Glutamatergic neuron (in vitro differentiated cells): ENCODE results near the gene HOXD9. TPM values are rescaled to one million over a fixed set of nuclear protein-coding genes. Genes with fewer than 3 reads are reported as not detected.

Experiments
- DNase-seq: peaks from one replicate; pipeline ENCODE4 v3.0.0; 2022
- H3K27ac Mint-ChIP-seq: one replicate; pipeline ENCODE4 v1.8.0; 2020; ENCODE audit warnings: mild to moderate bottlenecking, mixed read lengths, inconsistent platforms; ENCODE audit not compliant: unreplicated experiment
- H3K27me3 Mint-ChIP-seq: one replicate; pipeline ENCODE4 v1.8.0; 2020; ENCODE audit warnings: mild to moderate bottlenecking, moderate library complexity, mixed read lengths, inconsistent platforms; ENCODE audit not compliant: unreplicated experiment
- H3K36me3 Mint-ChIP-seq: one replicate; pipeline ENCODE4 v1.8.0; 2020; ENCODE audit warnings: mild to moderate bottlenecking, mixed read lengths, inconsistent platforms; ENCODE audit not compliant: unreplicated experiment
- H3K4me1 Mint-ChIP-seq: one replicate; pipeline ENCODE4 v1.8.0; 2020; ENCODE audit warnings: mild to moderate bottlenecking, low read depth, mixed read lengths, inconsistent platforms; ENCODE audit not compliant: unreplicated experiment
- H3K4me3 Mint-ChIP-seq: one replicate; pipeline ENCODE4 v1.8.0; 2020; ENCODE audit warnings: mild to moderate bottlenecking, mixed read lengths, inconsistent platforms; ENCODE audit not compliant: unreplicated experiment
- H3K9me3 Mint-ChIP-seq: one replicate; pipeline ENCODE4 v1.8.0; 2020; ENCODE audit warnings: mild to moderate bottlenecking, moderate library complexity, mixed read lengths, inconsistent platforms; ENCODE audit not compliant: unreplicated experiment
- CTCF ChIP-seq: fragments of 200-600 bp; sonication (generic); IDR thresholded peaks from one replicate; pipeline ENCODE4 v1.5.0; 2021; ENCODE audit not compliant: partially characterized antibody, unreplicated experiment
- total RNA-seq: library from RNA; stranded (reverse); fragmentation: NEBNext Ultra II Directional; extraction: Animal tissue kit (Norgen Biotek cat#: 25700); gene quantifications from one replicate; pipeline ENCODE4 v1.2.1, GENCODE V29; 2021; ENCODE audit not compliant: unreplicated experiment

Gene HOXD9
- total RNA-seq, 1 donor from 2014 or later: 0.44 TPM

- H3K4me1 Mint-ChIP-seq: peaks cover 25% of the 10 kb centered on the region
- peak; percentile 94 for DNase-seq
- H3K27ac Mint-ChIP-seq: no peak overlapping the region
- H3K27me3 Mint-ChIP-seq: peaks cover 42% of the 10 kb centered on the region
- H3K9me3 Mint-ChIP-seq: peaks cover 33% of the 10 kb centered on the region
- no peaks in the 10 kb centered on the region for H3K36me3 Mint-ChIP-seq
- H3K4me3 Mint-ChIP-seq: peak overlapping the region; percentile 99
- TF ChIP-seq CTCF: peak; percentile 99
Observed at GRCh38 chr2:176079831-176080539, 42.5 kb upstream of the HOXD9 start.

GRCh38 chr2:176080540-176081375 is 41.8 kb upstream of the HOXD9 start:
- TF ChIP-seq CTCF: no peak
- peak overlapping the region; percentile 82 for H3K4me3 Mint-ChIP-seq
- no peak overlapping the region for H3K27ac Mint-ChIP-seq
- H3K4me1 Mint-ChIP-seq: peaks cover 26% of the 10 kb centered on the region
- peak; percentile 56 for DNase-seq
- peaks cover 43% of the 10 kb centered on the region for H3K27me3 Mint-ChIP-seq
- H3K9me3 Mint-ChIP-seq: peaks cover 30% of the 10 kb centered on the region
- H3K36me3 Mint-ChIP-seq: no peaks in the 10 kb centered on the region

- DNase-seq: no peak
- Mint-ChIP-seq H3K9me3 (peaks cover 29% of the 10 kb centered on the region), H3K4me1 (peaks cover 21% of the 10 kb centered on the region), H3K27ac (no peak overlapping the region), H3K4me3 (peak overlapping the region; percentile 82), H3K27me3 (peaks cover 47% of the 10 kb centered on the region), H3K36me3 (no peaks in the 10 kb centered on the region)
- TF ChIP-seq CTCF: no peak
Observed at GRCh38 chr2:176081376-176081836, 41.1 kb upstream of the HOXD9 start.

- TF ChIP-seq CTCF: no peak
- peaks cover 49% of the 10 kb centered on the region for H3K27me3 Mint-ChIP-seq
- H3K36me3 Mint-ChIP-seq: no peaks in the 10 kb centered on the region
- H3K4me1 Mint-ChIP-seq: peaks cover 19% of the 10 kb centered on the region
- H3K9me3 Mint-ChIP-seq: peaks cover 27% of the 10 kb centered on the region
- DNase-seq: peak; percentile 65
- H3K27ac Mint-ChIP-seq: no peak overlapping the region
- H3K4me3 Mint-ChIP-seq: peak overlapping the region; percentile 82
Observed at GRCh38 chr2:176081837-176082524, 40.5 kb upstream of the HOXD9 start.
